ENCODE measurements around the gene OR2D2. TPM values are rescaled to one million over a fixed set of nuclear protein-coding genes. Genes with fewer than 3 reads are reported as not detected.

Gene OR2D2
- total and polyA plus RNA-seq, 10 of the 15 experiments (the other 5 are each of a cell fraction or from before 2014, with no cell fraction given), result not detected

Other genes with a start within 250 kb of the OR2D2 start
Only the 7 nearest of the 13 such genes appear.
- gene OR2AG1, start 109.5 kb downstream of the OR2D2 start, total RNA-seq (2014; rRNA removed), result not detected in 2 replicates
- not detected in 2 replicates for gene OR2AG1, start 109.5 kb downstream of the OR2D2 start, total RNA-seq (2014; rRNA removed; fragmentation: Illumina TruSeq; extraction: Trizol)
- gene OR2AG1, start 109.5 kb downstream of the OR2D2 start, total RNA-seq (2021), result not detected in 2 replicates
- gene OR2AG1, start 109.5 kb downstream of the OR2D2 start, polyA plus RNA-seq (2011; rRNA removed), result not detected in 2 replicates
- not detected in 2 replicates for gene OR2AG1, start 109.5 kb downstream of the OR2D2 start, polyA plus RNA-seq (2014; fragmentation: Illumina TruSeq; extraction: Trizol)
- not detected for gene OR2AG1, start 109.5 kb downstream of the OR2D2 start, polyA plus RNA-seq (2014; fragmentation: Nextera tagmentation; extraction: Ambion mirVana)
- not detected in 2 replicates for gene OR2AG1, start 109.5 kb downstream of the OR2D2 start, polyA plus RNA-seq (2014; rRNA removed)
- gene OR2AG1, start 109.5 kb downstream of the OR2D2 start, polyA plus RNA-seq (2016; fragmentation: Nextera tagmentation; extraction: Ambion mirVana), result not detected
- gene OR6A2, start 92.8 kb downstream of the OR2D2 start, total RNA-seq (2014; rRNA removed), result 0.05 and 0.17 TPM in 2 replicates
- 0.04 and 0.05 TPM in 2 replicates for gene OR6A2, start 92.8 kb downstream of the OR2D2 start, total RNA-seq (2014; rRNA removed; fragmentation: Illumina TruSeq; extraction: Trizol)
- not detected in 2 replicates for gene OR6A2, start 92.8 kb downstream of the OR2D2 start, total RNA-seq (2021)
- 0.03 TPM in 1 of 2 replicates, not detected in the other for gene OR6A2, start 92.8 kb downstream of the OR2D2 start, polyA plus RNA-seq (2011; rRNA removed)
- gene OR6A2, start 92.8 kb downstream of the OR2D2 start, polyA plus RNA-seq (2014; fragmentation: Illumina TruSeq; extraction: Trizol), result not detected in 2 replicates
- not detected for gene OR6A2, start 92.8 kb downstream of the OR2D2 start, polyA plus RNA-seq (2014; fragmentation: Nextera tagmentation; extraction: Ambion mirVana)
- gene OR6A2, start 92.8 kb downstream of the OR2D2 start, polyA plus RNA-seq (2014; rRNA removed), result not detected in 2 replicates
- gene OR6A2, start 92.8 kb downstream of the OR2D2 start, polyA plus RNA-seq (2016; fragmentation: Nextera tagmentation; extraction: Ambion mirVana), result not detected
- gene OR10A5, start 46.8 kb downstream of the OR2D2 start, total RNA-seq (2014; rRNA removed), result not detected in 2 replicates
- not detected in 2 replicates for gene OR10A5, start 46.8 kb downstream of the OR2D2 start, total RNA-seq (2014; rRNA removed; fragmentation: Illumina TruSeq; extraction: Trizol)
- not detected in 2 replicates for gene OR10A5, start 46.8 kb downstream of the OR2D2 start, total RNA-seq (2021)
- gene OR10A5, start 46.8 kb downstream of the OR2D2 start, polyA plus RNA-seq (2011; rRNA removed), result not detected in 2 replicates
- gene OR10A5, start 46.8 kb downstream of the OR2D2 start, polyA plus RNA-seq (2014; fragmentation: Illumina TruSeq; extraction: Trizol), result not detected in 2 replicates
- not detected for gene OR10A5, start 46.8 kb downstream of the OR2D2 start, polyA plus RNA-seq (2014; fragmentation: Nextera tagmentation; extraction: Ambion mirVana)
- gene OR10A5, start 46.8 kb downstream of the OR2D2 start, polyA plus RNA-seq (2014; rRNA removed), result not detected in 2 replicates
- not detected for gene OR10A5, start 46.8 kb downstream of the OR2D2 start, polyA plus RNA-seq (2016; fragmentation: Nextera tagmentation; extraction: Ambion mirVana)
- not detected in 2 replicates for gene OR10A2, start 29.4 kb downstream of the OR2D2 start, total RNA-seq (2014; rRNA removed)
- gene OR10A2, start 29.4 kb downstream of the OR2D2 start, total RNA-seq (2014; rRNA removed; fragmentation: Illumina TruSeq; extraction: Trizol), result not detected in 2 replicates
- not detected in 2 replicates for gene OR10A2, start 29.4 kb downstream of the OR2D2 start, total RNA-seq (2021)
- gene OR10A2, start 29.4 kb downstream of the OR2D2 start, polyA plus RNA-seq (2011; rRNA removed), result not detected in 2 replicates
- gene OR10A2, start 29.4 kb downstream of the OR2D2 start, polyA plus RNA-seq (2014; fragmentation: Illumina TruSeq; extraction: Trizol), result not detected in 2 replicates
- gene OR10A2, start 29.4 kb downstream of the OR2D2 start, polyA plus RNA-seq (2014; fragmentation: Nextera tagmentation; extraction: Ambion mirVana), result not detected
- gene OR10A2, start 29.4 kb downstream of the OR2D2 start, polyA plus RNA-seq (2014; rRNA removed), result not detected in 2 replicates
- gene OR10A2, start 29.4 kb downstream of the OR2D2 start, polyA plus RNA-seq (2016; fragmentation: Nextera tagmentation; extraction: Ambion mirVana), result under 1 TPM; 0.04 to 0.06 TPM
- not detected in 2 replicates for gene OR10A4, start 15.9 kb downstream of the OR2D2 start, total RNA-seq (2014; rRNA removed)
- gene OR10A4, start 15.9 kb downstream of the OR2D2 start, total RNA-seq (2014; rRNA removed; fragmentation: Illumina TruSeq; extraction: Trizol), result not detected in 2 replicates
- gene OR10A4, start 15.9 kb downstream of the OR2D2 start, total RNA-seq (2021), result not detected in 2 replicates
- gene OR10A4, start 15.9 kb downstream of the OR2D2 start, polyA plus RNA-seq (2011; rRNA removed), result not detected in 2 replicates
- gene OR10A4, start 15.9 kb downstream of the OR2D2 start, polyA plus RNA-seq (2014; fragmentation: Illumina TruSeq; extraction: Trizol), result not detected in 2 replicates
- not detected for gene OR10A4, start 15.9 kb downstream of the OR2D2 start, polyA plus RNA-seq (2014; fragmentation: Nextera tagmentation; extraction: Ambion mirVana)
- gene OR10A4, start 15.9 kb downstream of the OR2D2 start, polyA plus RNA-seq (2014; rRNA removed), result not detected in 2 replicates
- gene OR10A4, start 15.9 kb downstream of the OR2D2 start, polyA plus RNA-seq (2016; fragmentation: Nextera tagmentation; extraction: Ambion mirVana), result not detected
- gene OR2D3, start 28.5 kb upstream of the OR2D2 start, total RNA-seq (2014; rRNA removed), result not detected in 2 replicates
- gene OR2D3, start 28.5 kb upstream of the OR2D2 start, total RNA-seq (2014; rRNA removed; fragmentation: Illumina TruSeq; extraction: Trizol), result not detected in 2 replicates
- not detected in 2 replicates for gene OR2D3, start 28.5 kb upstream of the OR2D2 start, total RNA-seq (2021)
- not detected in 2 replicates for gene OR2D3, start 28.5 kb upstream of the OR2D2 start, polyA plus RNA-seq (2011; rRNA removed)
- not detected in 2 replicates for gene OR2D3, start 28.5 kb upstream of the OR2D2 start, polyA plus RNA-seq (2014; fragmentation: Illumina TruSeq; extraction: Trizol)
- not detected for gene OR2D3, start 28.5 kb upstream of the OR2D2 start, polyA plus RNA-seq (2014; fragmentation: Nextera tagmentation; extraction: Ambion mirVana)
- not detected in 2 replicates for gene OR2D3, start 28.5 kb upstream of the OR2D2 start, polyA plus RNA-seq (2014; rRNA removed)
- gene OR2D3, start 28.5 kb upstream of the OR2D2 start, polyA plus RNA-seq (2016; fragmentation: Nextera tagmentation; extraction: Ambion mirVana), result under 1 TPM in 1 of 2 experiments, not detected in 1; 0.20 TPM
- gene ZNF215, start 33.9 kb upstream of the OR2D2 start, total RNA-seq (2014; rRNA removed), result 2.5 and 2.6 TPM in 2 replicates
- gene ZNF215, start 33.9 kb upstream of the OR2D2 start, total RNA-seq (2014; rRNA removed; fragmentation: Illumina TruSeq; extraction: Trizol), result 2.4 and 3.1 TPM in 2 replicates
- 1.9 and 2.4 TPM in 2 replicates for gene ZNF215, start 33.9 kb upstream of the OR2D2 start, total RNA-seq (2021)
- 3.7 and 4.7 TPM in 2 replicates for gene ZNF215, start 33.9 kb upstream of the OR2D2 start, polyA plus RNA-seq (2011; rRNA removed)
- gene ZNF215, start 33.9 kb upstream of the OR2D2 start, polyA plus RNA-seq (2014; fragmentation: Illumina TruSeq; extraction: Trizol), result 1.4 and 2.7 TPM in 2 replicates
- gene ZNF215, start 33.9 kb upstream of the OR2D2 start, polyA plus RNA-seq (2014; fragmentation: Nextera tagmentation; extraction: Ambion mirVana), result 1 to 10 TPM; 1.5 to 3.2 TPM
- gene ZNF215, start 33.9 kb upstream of the OR2D2 start, polyA plus RNA-seq (2014; rRNA removed), result 1.7 and 2.2 TPM in 2 replicates
- gene ZNF215, start 33.9 kb upstream of the OR2D2 start, polyA plus RNA-seq (2016; fragmentation: Nextera tagmentation; extraction: Ambion mirVana), result 1 to 10 TPM; 1.6 to 2.0 TPM

Measured in GM12878 (cell line).